Measurements from ENCODE around the gene CENPP. TPM values are rescaled to one million over a fixed set of nuclear protein-coding genes. Genes with fewer than 3 reads are reported as not detected.

The CENPP gene
- total RNA-seq, 1 experiment from 2014 or later, result 19.6 TPM

DNA sequence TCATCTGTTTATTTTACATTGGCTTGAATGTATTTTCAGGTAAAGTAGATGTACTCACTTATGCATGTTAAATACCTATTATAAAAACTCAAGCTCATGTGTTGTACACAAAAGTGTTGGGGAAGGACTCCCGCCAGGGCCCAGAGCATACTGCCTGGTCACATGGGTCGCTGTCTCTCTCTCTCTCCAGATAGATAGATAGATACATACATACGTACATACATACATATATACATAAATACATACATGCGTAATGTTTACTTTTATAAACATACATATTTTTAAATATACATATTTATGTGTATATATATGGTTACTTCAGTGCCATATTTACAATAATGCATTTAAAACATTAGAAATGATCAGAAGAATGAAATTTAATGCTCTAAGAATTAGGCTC, 131.8 kb downstream of the CENPP start:
- in situ Hi-C loops (cut with HindIII; ENCODE audit: low sequenced_read_pairs), result no loop called here

DNA sequence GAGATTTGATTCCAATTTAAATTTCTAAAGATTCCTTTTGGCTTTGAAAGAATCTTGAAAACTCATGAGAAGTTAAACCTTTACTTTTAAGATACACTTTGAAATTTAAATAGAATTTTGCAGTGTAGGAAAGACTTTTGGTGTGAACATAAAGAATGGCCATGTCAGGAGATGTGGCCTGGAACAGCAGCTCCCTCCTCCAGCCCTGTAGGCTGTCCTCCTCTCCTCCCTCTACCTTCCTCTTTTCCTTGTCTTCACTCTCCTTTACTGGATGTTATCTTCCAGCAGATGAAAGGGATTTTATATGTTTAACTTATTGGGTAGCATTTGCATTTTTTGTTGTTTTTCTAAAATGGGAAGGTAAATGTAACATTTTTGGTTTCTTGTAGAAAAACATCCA, 137.6 kb downstream of the CENPP start:
- DNase-seq (ENCODE audit: low spot score), result no peak
- in situ Hi-C loops (cut with HindIII; ENCODE audit: low sequenced_read_pairs), result no loop called here

More for the DNA sequence above, 131.8 kb downstream of the CENPP start:
- no peak for DNase-seq (ENCODE audit: low spot score)

DNA sequence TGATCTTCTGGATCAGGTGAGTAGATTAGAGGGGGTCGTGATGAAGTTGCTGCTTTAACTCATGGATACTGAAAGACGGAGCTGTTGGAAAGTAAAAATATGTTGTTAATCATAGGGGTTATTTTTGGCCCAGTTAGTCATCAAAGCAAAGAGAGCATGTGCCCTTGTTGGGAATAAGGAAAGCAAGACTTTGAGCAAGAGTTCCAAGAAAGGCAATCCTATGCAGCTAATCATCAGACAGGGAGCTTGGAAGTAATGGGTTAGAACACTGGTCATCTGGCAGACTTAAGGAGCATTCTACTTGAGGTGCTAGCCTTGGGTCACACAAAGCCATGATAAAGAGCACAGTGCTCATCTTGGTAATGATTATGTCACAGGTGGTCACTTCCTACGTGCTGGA, 138.2 kb downstream of the CENPP start:
- in situ Hi-C loops (cut with HindIII; ENCODE audit: low sequenced_read_pairs), result no loop called here
- no peak for DNase-seq (ENCODE audit: low spot score)

DNA sequence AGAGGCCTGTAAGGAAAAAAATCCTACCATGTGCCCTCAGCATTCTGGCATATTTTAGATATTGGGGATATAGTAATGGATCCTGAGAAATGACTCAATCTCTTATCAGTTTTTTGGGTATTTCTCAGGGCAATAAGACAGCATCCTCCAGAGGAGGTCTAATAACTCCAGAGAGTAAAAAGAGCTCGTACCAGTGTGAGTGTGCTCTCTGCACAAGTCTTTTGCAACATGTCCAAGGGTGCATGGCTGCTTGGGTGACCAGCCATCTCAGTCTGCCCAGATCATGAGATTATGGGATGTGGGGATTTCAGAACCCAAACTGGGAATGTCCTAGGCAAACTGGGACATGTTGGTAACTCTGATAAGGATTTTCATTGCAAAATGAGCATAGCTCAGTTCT, 141.3 kb downstream of the CENPP start:
- DNase-seq (ENCODE audit: low spot score), result no peak
- in situ Hi-C loops (cut with HindIII; ENCODE audit: low sequenced_read_pairs), result no loop called here

DNA sequence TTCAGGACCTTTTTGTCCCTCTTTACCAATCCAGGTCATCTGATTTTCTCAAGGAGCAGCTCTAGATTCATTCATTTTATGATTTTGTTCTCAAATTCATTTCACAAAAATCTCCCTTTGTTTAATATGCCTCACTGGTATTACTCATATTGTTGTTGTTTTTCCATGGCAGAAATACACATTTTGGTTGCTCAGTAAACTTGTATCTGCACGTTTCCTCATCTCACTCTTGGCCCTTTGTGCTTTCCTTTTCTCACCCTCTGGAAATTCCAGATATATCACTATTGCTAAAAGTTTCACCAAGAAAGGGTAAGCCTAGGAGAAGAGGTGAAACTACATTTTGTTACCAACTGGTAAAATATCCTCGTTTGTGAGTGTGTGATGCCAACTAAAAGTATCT, 141.8 kb downstream of the CENPP start:
- DNase-seq (ENCODE audit: low spot score), result no peak

DNA sequence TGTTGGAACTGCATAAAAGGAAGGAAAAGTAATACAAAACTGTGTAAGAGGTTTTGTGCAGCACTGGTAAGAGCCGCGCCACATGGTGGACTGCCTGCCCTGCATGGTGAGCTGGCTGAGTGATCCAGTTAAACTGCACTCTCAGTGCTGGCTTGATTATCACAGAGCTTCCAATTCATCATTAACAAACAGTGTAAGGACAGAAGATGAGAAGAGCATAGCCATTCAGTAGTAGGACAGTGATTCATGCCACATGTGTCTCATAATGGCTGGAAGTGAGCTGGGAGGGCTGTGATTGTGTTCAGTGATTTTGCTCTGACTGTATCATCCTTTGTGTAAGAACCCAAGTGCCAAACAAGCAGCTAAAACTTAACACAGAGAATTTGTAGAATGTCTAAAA, 142.5 kb downstream of the CENPP start:
- DNase-seq (ENCODE audit: low spot score), result no peak
- in situ Hi-C loops (cut with HindIII; ENCODE audit: low sequenced_read_pairs), result no loop called here

More for the DNA sequence above, 141.8 kb downstream of the CENPP start:
- in situ Hi-C loops (cut with HindIII; ENCODE audit: low sequenced_read_pairs), result no loop called here

DNA sequence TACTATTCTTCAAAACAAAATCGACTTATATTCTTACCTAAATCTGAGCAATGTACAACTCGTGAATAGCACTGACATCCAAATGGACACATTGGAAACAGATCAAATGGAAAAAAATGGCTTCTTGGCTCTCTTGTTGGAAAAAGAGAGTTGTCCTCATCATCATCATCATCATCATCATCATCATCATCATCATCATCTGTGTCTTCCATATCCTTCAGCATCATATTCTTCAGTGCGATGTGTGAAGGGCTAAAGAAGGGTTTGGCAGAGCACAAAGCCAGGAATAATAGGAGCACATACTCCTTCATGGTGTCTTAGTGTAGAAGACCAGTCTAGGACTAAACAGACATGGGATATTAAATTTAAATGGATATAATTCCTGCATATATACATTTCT, 148.8 kb downstream of the CENPP start:
- in situ Hi-C loops (cut with HindIII; ENCODE audit: low sequenced_read_pairs), result no loop called here
- no peak for DNase-seq (ENCODE audit: low spot score)

DNA sequence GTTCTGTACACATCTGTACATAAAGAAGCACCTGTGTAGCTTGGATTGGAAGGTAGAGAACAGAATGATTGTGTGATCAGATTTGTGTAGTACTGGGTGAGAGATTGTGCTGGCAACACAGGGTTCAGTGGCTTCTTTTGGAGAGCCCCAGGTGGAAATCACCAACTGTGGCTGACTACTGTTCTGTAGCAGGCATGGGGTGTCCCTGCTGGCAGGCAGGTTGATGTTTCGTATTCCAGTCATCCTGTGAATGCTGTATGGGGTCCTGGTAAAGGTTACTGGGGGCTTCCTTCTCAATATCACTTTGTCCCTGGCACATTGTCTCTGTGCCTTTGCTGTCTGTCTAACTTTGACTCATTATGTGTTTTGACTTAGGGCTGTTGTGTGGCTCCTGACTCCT, 151.2 kb downstream of the CENPP start:
- DNase-seq (ENCODE audit: low spot score), result no peak
- in situ Hi-C loops (cut with HindIII; ENCODE audit: low sequenced_read_pairs), result no loop called here

DNA sequence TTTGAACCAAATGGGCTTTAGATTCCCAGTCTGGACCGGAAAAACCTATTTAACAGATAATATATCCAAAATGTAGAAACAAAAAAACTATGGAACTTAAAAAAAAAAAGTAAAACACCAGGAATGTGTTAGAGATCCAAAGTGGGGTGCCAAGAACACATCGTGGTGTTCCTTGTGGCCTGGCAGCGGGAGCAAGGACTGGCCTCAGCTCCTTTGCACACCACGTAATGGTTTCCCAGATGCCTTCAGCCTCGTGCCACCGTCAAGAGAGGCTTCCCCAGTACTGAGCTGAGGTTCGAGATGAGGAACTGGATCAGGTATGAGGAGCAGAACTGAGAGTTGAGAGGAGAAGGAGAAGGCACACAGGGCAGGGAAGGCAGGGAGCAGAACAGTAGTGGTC, 153.0 kb downstream of the CENPP start:
- DNase-seq (ENCODE audit: low spot score), result no peak
- in situ Hi-C loops (cut with HindIII; ENCODE audit: low sequenced_read_pairs), result no loop called here

DNA sequence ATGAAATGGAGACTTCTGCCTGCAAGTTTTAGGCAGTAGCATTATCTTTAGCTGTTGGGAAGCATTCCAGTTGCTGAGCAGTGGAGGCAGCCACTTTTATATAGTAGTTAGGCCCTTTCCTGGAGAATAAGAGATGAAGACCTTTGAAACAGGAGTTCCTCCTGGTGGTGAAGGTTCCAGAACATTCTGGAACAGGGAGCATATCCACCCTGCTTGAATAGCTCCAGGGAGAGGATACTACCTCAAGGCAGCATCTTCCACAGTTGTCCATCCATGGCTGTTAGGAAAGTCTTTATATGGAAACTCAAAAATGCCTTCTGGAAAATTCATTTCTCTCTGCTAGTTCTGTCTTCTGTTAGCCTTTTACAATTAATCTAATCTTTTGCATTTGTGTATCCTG, 153.6 kb downstream of the CENPP start:
- no peak for DNase-seq (ENCODE audit: low spot score)
- in situ Hi-C loops (cut with HindIII; ENCODE audit: low sequenced_read_pairs), result no loop called here

DNA sequence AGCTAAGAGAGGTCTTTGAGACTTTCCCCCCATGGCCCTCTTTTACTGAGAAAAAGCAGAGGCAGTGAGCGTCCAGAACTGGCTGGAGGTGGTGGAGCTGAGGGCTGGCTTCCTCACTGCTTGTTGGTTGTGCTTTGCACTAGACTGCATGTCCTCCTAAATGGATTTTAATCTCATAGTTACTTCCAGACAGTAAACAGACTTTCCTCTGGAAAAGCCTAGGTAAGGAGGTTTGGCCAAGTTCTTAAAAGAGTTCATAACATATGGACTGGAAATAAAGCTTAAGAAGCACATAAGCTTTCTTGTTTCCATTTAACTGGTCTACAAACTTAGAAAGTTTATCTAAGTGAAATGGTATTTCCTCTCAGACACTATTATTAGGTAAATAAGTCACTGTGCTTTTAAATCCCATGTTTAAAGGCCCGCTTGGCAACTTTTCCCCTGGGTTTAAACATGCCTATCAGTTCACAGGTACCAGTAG, 154.6 kb downstream of the CENPP start:
- no peak for DNase-seq (ENCODE audit: low spot score)
- in situ Hi-C loops (cut with HindIII; ENCODE audit: low sequenced_read_pairs), result no loop called here

DNA sequence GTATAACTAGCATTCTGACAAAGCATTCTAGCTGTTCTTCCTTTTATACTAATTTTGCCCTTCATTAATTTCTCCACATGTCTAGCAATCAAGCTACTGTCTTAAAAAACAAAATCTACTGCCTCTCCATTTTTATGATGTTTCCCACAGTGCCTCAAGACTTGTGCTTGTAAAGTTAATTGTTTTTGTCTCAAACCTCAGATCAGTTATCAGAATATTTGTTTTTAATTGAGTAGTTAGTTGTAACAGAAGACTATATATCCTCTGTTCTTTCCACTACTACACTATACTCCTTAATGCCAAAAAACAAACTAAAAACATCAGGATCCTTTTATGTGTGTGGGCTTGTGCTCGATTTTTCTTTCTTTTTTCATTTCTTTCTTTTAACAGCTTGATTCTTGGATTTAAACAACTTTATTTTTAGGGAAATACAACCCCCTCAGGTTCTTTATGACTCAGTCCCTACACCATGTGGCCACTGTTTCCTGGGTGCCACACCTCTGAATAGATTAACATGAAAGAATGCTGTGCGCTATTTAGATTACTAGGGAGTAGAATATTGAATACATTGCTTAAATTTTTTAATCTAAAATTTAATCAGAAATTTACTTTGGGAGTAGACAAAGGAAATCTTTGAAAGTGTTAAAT, 155.4 kb downstream of the CENPP start:
- DNase-seq (ENCODE audit: low spot score), result no peak
- in situ Hi-C loops (cut with HindIII; ENCODE audit: low sequenced_read_pairs), result no loop called here

DNA sequence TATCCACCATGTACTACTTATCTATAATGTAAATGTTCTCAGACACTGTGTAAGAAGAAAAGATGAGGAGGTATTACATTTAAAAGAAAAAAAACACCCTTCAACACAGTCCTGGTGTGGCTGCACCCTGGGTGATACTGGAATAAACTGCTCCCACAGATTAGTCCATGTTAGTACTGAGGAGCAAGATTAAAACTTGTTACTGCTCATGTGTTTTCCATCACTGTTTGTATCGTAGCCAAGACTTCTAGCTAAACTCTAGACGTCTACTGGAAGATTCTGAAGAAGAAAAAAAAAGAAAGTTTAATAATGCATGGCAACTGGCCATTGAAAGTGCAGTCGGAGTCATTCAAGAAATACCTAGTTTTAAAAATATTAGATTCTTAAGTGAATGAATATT, 156.6 kb downstream of the CENPP start, which contains the start of gene ASPN:
Gene ASPN (minus strand): TSS at position 178 of the 400 bp plus-strand sequence.
- in situ Hi-C loops (cut with HindIII; ENCODE audit: low sequenced_read_pairs), result no loop called here
- DNase-seq (ENCODE audit: low spot score), result no peak

DNA sequence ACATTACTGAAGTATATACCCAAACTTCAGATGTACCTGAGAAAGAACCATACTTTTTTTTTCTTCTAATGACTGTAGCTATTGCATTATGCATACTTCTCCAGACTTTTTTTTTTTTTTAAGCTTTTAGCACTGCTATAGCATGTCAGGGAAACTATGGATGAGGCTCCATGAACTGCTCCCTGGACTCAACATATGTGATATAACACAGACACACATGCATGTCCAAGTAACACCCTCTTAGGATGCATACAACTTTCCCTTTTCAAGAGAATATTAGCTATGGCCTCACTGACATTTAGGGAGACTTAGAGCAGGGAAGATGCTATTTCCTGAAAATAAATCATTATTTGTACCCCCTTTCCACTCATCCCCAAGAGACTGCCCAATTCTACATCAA, 157.1 kb downstream of the CENPP start:
- DNase-seq (ENCODE audit: low spot score), result no peak
- in situ Hi-C loops (cut with HindIII; ENCODE audit: low sequenced_read_pairs), result no loop called here

DNA sequence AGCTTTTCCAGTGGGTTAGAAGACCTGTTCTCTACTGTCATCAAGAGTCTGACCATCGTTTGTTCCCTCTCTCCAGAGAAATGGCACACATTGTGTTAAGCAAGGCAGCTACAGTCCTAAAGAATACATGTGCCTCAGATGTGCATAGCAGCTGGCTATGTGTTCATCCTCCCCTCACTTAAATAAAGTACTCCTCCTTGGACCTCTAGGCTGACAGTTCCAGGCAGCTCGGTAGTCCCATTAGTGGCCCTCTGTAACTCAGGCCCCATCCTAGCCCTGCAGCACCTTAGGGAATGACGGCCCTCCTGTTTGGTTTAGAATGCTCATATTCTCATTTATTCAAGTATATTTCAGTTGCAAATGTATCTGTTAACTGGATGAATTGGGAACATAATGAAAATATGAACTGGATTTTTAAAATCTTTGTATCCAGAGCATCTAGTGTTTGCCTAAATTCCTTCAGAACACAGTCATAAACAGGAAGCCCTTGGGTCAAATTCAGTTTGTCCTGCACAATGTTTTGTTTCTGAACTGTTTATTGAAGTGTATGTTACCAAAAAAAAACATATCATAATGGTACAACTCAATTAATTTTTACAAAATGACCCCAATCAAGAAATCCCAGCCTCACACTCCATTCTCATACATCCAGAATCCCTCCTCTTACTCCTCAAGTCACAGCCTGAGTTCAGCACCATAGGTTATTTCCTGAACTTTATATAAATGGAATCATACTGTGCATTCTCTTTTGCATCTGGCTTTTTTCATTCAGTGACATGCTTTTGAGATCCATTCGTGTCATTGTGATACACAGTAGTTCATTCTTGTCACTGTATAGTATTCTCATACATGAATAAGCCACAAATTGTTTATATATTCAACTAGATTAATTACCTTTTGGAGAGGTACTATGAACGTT, 158.1 kb downstream of the CENPP start:
- no peak for DNase-seq (ENCODE audit: low spot score)
- in situ Hi-C loops (cut with HindIII; ENCODE audit: low sequenced_read_pairs), result no loop called here

DNA sequence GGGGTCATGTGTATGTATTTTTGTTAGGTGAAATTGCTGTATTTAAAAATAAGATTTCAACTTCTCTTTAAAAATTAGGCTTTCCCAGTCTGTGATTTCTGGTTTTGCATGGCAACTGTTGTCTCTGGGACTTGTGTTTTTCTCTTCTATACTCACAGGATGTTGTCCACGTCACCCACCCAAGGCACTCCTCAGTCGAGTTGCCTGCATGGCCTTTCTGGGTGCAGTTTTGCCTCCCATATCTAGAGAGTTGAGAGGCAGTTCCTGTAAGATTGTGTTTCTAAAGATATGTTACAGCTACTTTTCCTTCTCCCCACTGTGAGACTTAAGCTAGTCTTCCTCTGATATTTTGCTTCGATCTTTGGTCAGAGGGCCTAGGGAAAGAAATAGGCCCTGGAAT, 158.8 kb downstream of the CENPP start:
- in situ Hi-C loops (cut with HindIII; ENCODE audit: low sequenced_read_pairs), result no loop called here
- no peak for DNase-seq (ENCODE audit: low spot score)

DNA sequence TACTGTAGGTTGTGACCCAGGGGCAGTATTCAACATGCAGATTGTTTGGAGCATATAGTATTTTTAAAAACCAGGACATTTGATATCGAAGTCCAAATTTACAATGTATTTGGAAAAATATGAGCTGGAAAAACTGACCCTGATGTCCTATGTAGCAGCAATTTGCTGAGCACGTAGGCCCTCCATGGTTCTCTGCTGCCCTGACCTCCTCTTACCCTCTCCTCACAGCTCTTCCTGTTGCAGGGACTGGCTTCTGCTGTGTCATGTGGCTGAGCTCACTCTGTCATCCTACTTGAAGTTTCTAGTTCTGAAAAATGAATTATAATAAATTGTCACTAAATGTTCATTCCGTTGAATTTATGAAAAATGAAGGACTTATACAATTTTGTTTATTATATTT, 160.6 kb downstream of the CENPP start:
- no peak for DNase-seq (ENCODE audit: low spot score)
- in situ Hi-C loops (cut with HindIII; ENCODE audit: low sequenced_read_pairs), result no loop called here

DNA sequence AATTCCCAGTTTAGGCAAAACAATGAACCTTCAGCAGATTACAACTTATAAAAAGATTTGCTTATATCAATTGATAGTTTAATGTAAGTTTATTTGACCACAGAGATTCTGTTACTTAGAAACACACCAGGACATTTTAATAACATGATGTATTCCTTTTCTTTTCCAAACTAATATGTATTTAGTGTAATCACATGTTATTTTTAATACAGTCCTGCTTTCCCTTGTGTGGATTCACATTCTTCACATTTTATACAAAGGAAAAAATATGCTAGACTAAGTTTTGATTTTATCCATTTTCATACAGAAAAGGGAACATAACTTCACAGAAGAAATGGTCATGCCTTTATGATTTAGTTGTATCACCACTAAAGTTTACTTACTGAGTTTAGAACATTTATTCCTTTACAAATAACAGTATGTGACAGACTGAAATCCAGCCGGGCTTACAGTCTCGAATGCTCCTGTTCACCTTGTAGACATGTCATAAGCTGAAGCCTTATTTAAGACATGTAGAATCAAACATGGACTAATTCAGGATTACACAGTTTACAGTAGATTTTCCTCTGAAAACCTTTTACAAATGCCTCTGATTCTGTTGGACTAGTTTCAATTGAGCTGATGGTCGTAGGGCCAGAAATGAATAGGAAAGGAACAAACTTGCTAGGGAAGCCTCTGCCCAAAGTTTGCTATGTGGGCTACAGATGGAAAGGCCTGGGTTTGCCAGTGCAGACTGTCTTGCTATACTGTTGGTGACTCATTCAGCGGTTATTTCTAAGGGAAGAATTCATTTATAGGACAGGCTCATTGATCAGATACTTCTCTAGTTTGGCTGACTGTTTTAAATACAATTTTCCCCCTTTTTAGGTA, 163.2 kb downstream of the CENPP start:
- DNase-seq (ENCODE audit: low spot score), result no peak
- in situ Hi-C loops (cut with HindIII; ENCODE audit: low sequenced_read_pairs), result no loop called here

DNA sequence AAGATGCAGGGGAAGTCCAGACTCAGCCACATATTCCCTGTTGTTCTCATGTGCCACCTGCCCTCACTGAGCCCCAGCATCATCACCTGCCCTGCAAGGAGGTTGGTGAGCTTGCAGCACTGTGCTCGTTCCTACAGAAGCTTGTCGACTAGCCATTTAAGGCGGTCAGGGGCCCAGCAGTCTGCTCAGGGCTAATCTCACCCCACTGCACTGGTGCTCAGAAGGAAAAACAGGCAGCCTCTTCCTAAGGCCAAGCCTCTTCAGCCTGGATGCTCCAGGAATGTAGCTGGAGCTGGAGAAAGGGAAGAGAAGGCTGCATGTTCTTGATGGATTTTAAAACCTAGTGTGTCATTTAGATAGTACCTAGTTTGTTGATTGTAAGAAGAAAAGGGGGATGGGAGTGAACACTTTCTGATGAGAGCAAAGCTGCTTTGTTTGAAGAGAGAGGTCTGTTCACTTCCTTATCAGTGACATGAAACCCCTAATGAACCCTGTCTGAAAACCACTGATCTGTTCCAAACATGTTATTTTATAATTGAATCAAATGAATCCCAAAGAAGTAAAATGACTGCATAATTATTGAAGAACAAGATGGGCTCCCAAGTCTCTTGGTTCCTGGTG, 167.1 kb downstream of the CENPP start:
- in situ Hi-C loops (cut with HindIII; ENCODE audit: low sequenced_read_pairs), result no loop called here
- no peak for DNase-seq (ENCODE audit: low spot score)
